ENCODE measurements around the gene BHLHE23.

BHLHE23 gene

DNA sequence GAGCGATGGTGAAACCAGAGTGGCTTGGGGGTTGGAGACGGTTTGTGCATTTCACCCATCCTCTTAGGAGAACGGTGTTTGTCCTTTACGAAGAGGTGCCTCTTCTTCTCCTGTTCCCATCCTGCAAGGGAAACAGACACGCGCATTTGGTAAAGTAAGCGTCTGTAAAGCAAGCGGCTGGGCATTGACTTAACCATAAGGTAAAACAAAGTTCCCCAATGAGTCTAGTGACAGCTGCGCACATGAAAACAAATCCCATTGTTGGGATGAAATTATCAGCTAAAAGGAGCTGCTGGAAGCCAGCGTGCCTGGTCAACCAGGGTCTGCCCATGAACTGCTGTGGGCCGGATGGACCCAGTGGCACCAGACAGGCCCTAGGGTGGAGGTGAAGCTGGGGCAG is 5.8 kb downstream of the BHLHE23 start:
- TF ChIP-seq, protein P1, sequence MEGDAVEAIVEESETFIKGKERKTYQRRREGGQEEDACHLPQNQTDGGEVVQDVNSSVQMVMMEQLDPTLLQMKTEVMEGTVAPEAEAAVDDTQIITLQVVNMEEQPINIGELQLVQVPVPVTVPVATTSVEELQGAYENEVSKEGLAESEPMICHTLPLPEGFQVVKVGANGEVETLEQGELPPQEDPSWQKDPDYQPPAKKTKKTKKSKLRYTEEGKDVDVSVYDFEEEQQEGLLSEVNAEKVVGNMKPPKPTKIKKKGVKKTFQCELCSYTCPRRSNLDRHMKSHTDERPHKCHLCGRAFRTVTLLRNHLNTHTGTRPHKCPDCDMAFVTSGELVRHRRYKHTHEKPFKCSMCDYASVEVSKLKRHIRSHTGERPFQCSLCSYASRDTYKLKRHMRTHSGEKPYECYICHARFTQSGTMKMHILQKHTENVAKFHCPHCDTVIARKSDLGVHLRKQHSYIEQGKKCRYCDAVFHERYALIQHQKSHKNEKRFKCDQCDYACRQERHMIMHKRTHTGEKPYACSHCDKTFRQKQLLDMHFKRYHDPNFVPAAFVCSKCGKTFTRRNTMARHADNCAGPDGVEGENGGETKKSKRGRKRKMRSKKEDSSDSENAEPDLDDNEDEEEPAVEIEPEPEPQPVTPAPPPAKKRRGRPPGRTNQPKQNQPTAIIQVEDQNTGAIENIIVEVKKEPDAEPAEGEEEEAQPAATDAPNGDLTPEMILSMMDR (IDR thresholded peaks at IDR 0.05; ENCODE audit: borderline replicate concordance, control extremely low read depth, extremely low read depth, insufficient read depth, missing control alignments), result no peak
- no peak for DNase-seq (ENCODE audit: low spot score)
- in situ Hi-C loops (cut with MboI; ENCODE audit: low sequenced_read_pairs, unreplicated experiment), result no loop called here

DNA sequence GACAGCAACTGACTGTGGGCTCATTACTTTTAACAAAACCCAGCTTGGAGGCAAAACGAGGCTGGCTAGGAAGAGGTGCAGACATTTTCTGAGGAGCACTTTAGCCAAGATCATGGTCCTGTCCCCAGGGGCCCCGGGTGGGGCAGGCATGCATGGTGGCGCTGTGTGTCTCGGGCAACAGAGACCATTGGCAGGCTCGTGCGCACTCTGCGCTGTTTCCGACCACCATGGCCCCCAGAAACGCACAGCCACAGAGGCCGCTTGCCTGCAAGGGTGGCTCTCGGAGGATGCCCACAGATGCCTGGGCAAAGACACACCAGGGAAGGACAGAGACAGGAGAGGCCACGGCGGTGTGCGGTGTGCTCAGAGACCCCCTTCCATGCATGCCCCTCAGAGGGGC is 6.7 kb downstream of the BHLHE23 start:
- DNase-seq (ENCODE audit: low spot score), result no peak
- TF ChIP-seq, protein P1 (IDR thresholded peaks at IDR 0.05; ENCODE audit: borderline replicate concordance, control extremely low read depth, extremely low read depth, insufficient read depth, missing control alignments), result no peak
- in situ Hi-C loops (cut with MboI; ENCODE audit: low sequenced_read_pairs, unreplicated experiment), result no loop called here

DNA sequence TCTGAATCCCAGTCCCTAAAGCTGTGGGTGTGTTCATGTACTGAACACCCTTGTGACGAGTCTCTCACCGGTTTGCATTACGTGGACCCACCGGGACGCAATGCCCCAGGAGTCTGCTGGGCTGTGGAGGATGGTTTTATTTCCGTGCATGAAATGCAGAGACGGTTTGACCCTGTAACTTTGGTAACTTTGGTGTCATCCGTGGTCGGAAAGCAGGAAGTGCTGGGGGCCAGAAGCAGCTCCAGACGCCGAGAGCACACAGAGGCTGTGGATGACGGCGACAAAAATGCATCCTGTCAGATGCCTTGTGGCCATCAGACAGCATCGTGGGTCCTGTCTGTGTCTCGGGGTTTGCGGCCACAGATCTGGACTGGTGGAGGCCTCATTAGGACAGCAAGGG is 7.2 kb downstream of the BHLHE23 start:
- in situ Hi-C loops (cut with MboI; ENCODE audit: low sequenced_read_pairs, unreplicated experiment), result no loop called here
- no peak for DNase-seq (ENCODE audit: low spot score)
- TF ChIP-seq, protein P1 (IDR thresholded peaks at IDR 0.05; ENCODE audit: borderline replicate concordance, control extremely low read depth, extremely low read depth, insufficient read depth, missing control alignments), result no peak

DNA sequence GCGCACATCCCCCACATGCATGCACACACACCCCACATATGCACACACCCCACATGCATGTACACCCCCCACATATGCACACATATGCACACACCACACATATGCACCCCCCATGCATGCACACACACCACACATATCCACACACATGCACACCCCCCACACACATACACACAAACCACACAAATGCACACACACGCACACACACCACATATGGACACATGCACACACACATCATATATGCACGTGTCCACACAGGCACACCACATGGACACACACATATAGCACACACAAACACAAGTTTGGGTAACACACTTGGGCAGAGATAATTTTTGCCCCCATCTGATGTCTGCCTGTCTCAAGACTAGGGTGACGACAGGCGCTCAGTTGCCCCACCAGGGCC is 8.3 kb downstream of the BHLHE23 start:
- TF ChIP-seq, protein P1 (IDR thresholded peaks at IDR 0.05; ENCODE audit: borderline replicate concordance, control extremely low read depth, extremely low read depth, insufficient read depth, missing control alignments), result no peak
- DNase-seq (ENCODE audit: low spot score), result no peak
- in situ Hi-C loops (cut with MboI; ENCODE audit: low sequenced_read_pairs, unreplicated experiment), result no loop called here

DNA sequence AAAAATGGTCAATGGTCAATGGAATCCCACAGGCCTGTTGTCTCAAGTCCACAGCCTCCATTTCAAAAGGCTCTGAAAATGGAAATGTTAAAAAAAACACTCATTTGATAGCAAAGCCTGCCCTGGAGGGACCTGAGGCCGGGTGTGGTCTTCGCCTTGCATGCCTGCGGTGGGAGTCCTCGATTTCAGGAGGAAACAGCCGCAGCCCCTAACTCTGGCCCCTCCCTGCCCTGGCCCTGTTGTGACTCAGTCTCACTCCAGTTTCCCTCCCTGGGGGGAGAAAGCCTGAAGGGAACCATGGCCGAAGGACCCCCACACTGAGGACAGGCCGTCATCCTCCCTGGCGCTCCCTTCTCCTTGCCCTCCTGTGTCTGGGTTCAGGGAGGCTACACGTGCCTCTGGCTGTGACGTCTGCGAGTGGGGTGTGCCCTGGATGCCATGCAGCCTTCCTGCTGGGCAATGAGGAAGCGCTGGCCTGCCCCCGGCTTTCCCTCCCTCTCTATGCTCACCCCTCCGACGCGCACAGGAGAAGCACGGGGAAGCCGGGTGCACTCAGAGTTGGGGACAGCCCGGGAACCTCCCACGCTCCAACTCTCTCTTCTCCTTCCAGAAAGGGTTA is 9.2 kb downstream of the BHLHE23 start:
- TF ChIP-seq, protein P1 (IDR thresholded peaks at IDR 0.05; ENCODE audit: borderline replicate concordance, control extremely low read depth, extremely low read depth, insufficient read depth, missing control alignments), result no peak
- DNase-seq (ENCODE audit: low spot score), result no peak
- in situ Hi-C loops (cut with MboI; ENCODE audit: low sequenced_read_pairs, unreplicated experiment), result no loop called here

DNA sequence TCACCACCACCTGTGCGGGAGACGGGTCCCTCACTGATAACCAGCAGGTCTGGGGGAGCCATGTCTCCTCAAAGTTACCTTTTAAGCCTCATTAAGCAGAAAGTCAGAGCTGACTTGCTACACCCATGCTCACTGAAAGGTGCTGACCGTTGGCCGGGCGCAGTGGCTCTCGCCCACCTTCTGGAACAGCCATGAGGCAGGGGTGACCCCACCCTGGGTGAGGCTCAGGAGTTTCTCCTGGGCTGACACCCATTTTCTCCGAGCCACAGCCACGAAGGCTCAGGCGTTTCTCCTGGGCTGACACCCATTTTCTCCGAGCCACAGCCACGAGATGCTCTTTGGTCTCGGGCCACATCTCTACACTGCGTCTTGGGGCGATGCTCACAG is 10.2 kb downstream of the BHLHE23 start:
- TF ChIP-seq, protein P1 (IDR thresholded peaks at IDR 0.05; ENCODE audit: borderline replicate concordance, control extremely low read depth, extremely low read depth, insufficient read depth, missing control alignments), result no peak
- no peak for DNase-seq (ENCODE audit: low spot score)
- in situ Hi-C loops (cut with MboI; ENCODE audit: low sequenced_read_pairs, unreplicated experiment), result no loop called here
